NB4 (cell line): ENCODE data around the gene ZFP36L2.
"Not testable (repeated sequence)": the region's sequence is repeated elsewhere in the genome, so short reads cannot be mapped to it uniquely, and the experiment has no call there.

Source experiments
- DNase-seq: peaks from one replicate; pipeline ENCODE4 v3.0.0; 2010; ENCODE audit warnings: low read depth
- H3K4me3 ChIP-seq: one replicate; pipeline ENCODE4 v1.5.1; 2011; ENCODE audit warnings: mild to moderate bottlenecking, low read depth, low read length, moderate library complexity
- MYC ChIP-seq: IDR thresholded peaks from 2 replicates; pipeline ENCODE4 v1.6.1; 2011; ENCODE audit warnings: low read depth, low read length
- POLR2A ChIP-seq: IDR thresholded peaks from 2 replicates; pipeline ENCODE4 v1.6.1; 2011; ENCODE audit warnings: mild to moderate bottlenecking; ENCODE audit not compliant: insufficient read length; ENCODE audit errors: extremely low read depth
- TF ChIP-seq, protein P1 (sequence below): IDR thresholded peaks from one replicate; pipeline ENCODE4 v1.5.1; 2012; ENCODE audit warnings: low read depth, low read length
- TF ChIP-seq, protein P2 (sequence below): IDR thresholded peaks from 2 replicates; pipeline ENCODE4 v1.6.1; 2011; ENCODE audit warnings: low read depth, low read length

The ZFP36L2 gene

GRCh38 chr2:43190311-43191052 lies 35.9 kb downstream of the ZFP36L2 start:
- no peak for DNase-seq
- TF ChIP-seq, protein P1, sequence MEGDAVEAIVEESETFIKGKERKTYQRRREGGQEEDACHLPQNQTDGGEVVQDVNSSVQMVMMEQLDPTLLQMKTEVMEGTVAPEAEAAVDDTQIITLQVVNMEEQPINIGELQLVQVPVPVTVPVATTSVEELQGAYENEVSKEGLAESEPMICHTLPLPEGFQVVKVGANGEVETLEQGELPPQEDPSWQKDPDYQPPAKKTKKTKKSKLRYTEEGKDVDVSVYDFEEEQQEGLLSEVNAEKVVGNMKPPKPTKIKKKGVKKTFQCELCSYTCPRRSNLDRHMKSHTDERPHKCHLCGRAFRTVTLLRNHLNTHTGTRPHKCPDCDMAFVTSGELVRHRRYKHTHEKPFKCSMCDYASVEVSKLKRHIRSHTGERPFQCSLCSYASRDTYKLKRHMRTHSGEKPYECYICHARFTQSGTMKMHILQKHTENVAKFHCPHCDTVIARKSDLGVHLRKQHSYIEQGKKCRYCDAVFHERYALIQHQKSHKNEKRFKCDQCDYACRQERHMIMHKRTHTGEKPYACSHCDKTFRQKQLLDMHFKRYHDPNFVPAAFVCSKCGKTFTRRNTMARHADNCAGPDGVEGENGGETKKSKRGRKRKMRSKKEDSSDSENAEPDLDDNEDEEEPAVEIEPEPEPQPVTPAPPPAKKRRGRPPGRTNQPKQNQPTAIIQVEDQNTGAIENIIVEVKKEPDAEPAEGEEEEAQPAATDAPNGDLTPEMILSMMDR = no peak
- TF ChIP-seq, protein P2, sequence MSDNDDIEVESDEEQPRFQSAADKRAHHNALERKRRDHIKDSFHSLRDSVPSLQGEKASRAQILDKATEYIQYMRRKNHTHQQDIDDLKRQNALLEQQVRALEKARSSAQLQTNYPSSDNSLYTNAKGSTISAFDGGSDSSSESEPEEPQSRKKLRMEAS = no peak
- TF ChIP-seq POLR2A = no peak
- no peak for TF ChIP-seq MYC
- no peak overlapping the region for H3K4me3 ChIP-seq

GRCh38 chr2:43189861-43190260 lies 36.5 kb downstream of the ZFP36L2 start:
- not testable (repeated sequence) for H3K4me3 ChIP-seq, DNase-seq

DNA sequence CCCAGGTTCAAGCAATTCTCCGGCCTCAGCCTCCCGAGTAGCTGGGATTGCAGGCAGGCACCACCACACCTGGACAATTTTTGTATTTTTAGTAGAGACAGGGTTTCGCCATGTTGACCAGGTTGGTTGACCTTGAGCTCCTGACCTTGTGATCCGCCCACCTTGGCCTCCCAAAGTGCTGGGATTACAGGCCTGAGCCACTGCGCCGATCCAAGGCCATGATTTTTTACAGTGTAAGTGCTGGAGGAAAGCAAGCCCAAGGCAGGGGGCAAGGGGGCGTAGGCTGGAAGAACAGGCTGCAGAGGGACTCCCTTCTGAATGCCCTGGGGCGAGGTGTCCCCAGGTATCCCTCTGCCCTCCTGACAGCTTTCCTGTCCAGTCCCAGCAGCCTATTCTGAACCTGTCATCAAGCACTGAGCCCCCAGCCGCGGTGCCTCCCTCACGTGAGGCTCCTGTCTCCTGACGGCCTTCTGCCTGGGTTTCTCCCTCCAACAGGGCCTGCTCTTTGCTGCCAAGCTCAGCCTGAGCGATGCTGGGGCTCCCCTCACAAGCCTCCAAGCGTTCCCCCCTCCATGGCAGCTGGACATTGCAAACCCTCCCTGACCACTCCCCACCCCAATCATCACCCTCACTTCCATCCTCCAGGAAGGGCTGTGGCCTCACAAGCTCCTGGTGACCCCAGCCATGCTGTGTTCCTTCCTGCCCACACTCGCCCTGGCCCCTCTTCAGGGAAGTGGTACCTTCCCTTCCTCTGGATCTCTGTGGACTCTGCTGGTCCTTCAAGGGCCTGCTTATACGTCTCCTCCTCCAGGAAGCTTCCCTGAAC lies 37.6 kb downstream of the ZFP36L2 start:
- DNase-seq = no peak
- H3K4me3 ChIP-seq = no peak overlapping the region
- TF ChIP-seq, protein P2 = no peak

DNA sequence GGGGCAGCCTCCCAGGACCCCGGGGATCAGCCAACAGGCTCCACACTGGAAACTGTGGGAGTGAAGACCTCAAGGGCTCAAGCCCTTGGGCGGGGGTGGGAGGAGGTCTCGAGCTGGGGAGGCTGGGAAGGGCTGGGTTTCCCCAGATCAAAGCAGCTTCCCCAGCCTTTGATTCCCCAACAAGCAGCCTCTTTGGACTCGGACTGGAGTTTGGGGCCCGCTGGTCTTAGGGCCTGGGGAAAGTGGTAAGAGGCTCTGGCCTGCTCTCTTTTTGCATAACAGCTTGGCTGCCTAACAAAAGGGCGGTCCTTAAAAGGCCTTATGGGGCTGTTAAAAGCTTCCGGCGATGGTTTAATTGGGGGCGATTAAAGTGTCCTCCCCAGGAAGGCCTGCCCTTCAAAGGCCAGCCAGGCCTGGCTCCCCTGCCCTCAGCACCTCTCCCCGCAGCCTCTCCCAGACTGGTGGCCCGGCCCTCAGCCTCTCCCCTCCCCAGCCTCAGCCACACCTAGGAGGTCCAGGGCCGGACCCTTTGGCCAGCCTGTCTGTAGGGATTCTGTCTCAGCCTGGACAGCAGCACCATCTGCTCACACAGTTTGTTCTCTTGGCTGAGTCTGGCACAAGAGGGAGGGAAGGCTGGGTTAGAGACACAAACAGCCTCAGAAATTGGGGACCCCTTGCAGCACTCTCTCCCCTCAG lies 39.6 kb downstream of the ZFP36L2 start:
- TF ChIP-seq, protein P2 = no peak
- TF ChIP-seq MYC = no peak
- TF ChIP-seq, protein P1 = no peak
- no peak overlapping the region for H3K4me3 ChIP-seq
- DNase-seq = peak; percentile 58

DNA sequence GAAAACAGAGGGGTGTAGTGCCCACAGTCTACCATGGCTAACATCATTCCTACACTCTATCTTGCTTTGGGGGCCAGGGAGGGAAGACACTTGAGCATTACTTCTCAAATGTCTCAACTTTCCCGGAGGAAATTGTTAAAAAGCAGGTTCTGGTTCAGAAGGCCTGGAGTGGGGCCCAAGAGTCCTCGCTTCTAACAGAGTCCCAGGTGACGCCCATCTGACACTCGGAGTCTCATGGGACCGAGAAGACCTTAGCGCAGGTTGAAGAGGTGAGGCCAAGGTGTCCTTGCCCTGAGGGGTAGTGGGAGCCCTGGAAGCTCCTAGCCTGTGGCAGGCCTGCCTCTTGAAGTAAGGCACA lies 40.1 kb downstream of the ZFP36L2 start:
- no peak for DNase-seq
- TF ChIP-seq POLR2A (no peak), MYC (no peak)
- TF ChIP-seq, protein P1 = no peak
- TF ChIP-seq, protein P2 = no peak

DNA sequence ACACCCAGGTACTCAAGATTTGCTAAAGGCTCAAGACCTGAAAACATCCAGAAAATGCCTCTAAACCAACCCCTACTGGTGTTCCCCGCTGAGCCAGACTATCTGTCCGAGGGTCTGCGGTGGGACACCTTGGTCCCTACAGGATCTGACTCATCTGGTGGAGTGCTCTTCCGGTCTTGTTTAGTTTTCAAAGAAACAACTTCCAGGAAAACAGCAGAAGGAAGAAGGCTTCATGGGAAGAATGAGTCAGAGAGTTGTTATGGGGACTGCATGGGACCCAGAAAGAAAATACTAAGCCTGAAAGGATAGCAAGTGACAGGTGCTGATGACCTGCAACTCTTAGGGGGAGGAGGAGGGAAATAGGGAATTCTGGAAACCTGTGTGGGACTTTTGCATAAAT lies 41.3 kb downstream of the ZFP36L2 start:
- no peak for DNase-seq
- H3K4me3 ChIP-seq = no peak overlapping the region
- no peak for TF ChIP-seq MYC
- TF ChIP-seq, protein P2 = no peak
- no peak for TF ChIP-seq POLR2A
- TF ChIP-seq, protein P1 = no peak

More for the DNA sequence above, 40.1 kb downstream of the ZFP36L2 start:
- no peak overlapping the region for H3K4me3 ChIP-seq
